ENCODE data around the gene FLNB. TPM values are rescaled to one million over a fixed set of nuclear protein-coding genes. Genes with fewer than 3 reads are reported as not detected.
A peak's percentile ranks its signal among the peaks of the same experiment; 100 is the strongest.

Gene FLNB
- total and polyA plus RNA-seq, 2 of the 8 experiments (the other 6 are each of a cell fraction or from before 2014, with no cell fraction given): 72.3 to 118 TPM

GRCh38 chr3:58071480-58071971, 63.3 kb downstream of the FLNB start:
- Histone ChIP-seq H4K20me1 (replicated peaks in 1 of 2; ENCODE audit: control insufficient read depth in 1 of 2, insufficient read depth in 2 of 2, low read length in 2 of 2) (peaks cover 5 to 9% of the 10 kb centered on the region in 2 experiments), H3K36me3 (ENCODE audit: control insufficient read depth in 2 of 4, insufficient read depth in 4 of 4, low read length in 3 of 4) (no peaks in the 10 kb centered on the region)
- FAIRE-seq: no peak

More at GRCh38 chr3:58071480-58071971, 63.3 kb downstream of the FLNB start:
- Histone ChIP-seq H3K27ac (ENCODE audit: low read depth, low read length) (no peak overlapping the region), H3K9ac (replicated peaks in 1 of 4; ENCODE audit: extremely low read depth in 1 of 4, low read depth in 3 of 4, low read length in 3 of 4) (no peak overlapping the region), H4K91ac (replicated peaks; ENCODE audit: insufficient read length, low read length) (no peak overlapping the region), H3K23me2 (ENCODE audit: low read depth, low read length) (no peaks in the 10 kb centered on the region), H3K4me2 (ENCODE audit: insufficient read depth in 1 of 2, low read depth in 2 of 2, low read length in 2 of 2) (no peak overlapping the region), H2AFZ (ENCODE audit: low read length) (no peak overlapping the region), H3K18ac (ENCODE audit: extremely low read depth, low read length) (no peak overlapping the region), H4K5ac (ENCODE audit: insufficient read length, low read depth, low read length) (no peak overlapping the region), H3K56ac (replicated peaks; ENCODE audit: insufficient read length, low read depth, low read length) (no peak overlapping the region), H3K79me1 (ENCODE audit: low read depth, low read length) (peaks cover 17% of the 10 kb centered on the region), H3K14ac (ENCODE audit: insufficient read length) (no peak overlapping the region), H2AK5ac (ENCODE audit: low read depth, low read length) (0 out of 2 replicates have a peak overlapping the region, but pooled peaks have one; percentile 26), H3K79me2 (ENCODE audit: control insufficient read depth in 1 of 2, insufficient read depth in 2 of 2, low read length in 2 of 2) (peaks cover 4 to 81% of the 10 kb centered on the region in 2 experiments; a peak in 3 of 4 replicates), H2BK5ac (ENCODE audit: low read depth, low read length) (no peak overlapping the region), H3K4me3 (ENCODE audit: extremely low read depth in 1 of 4, insufficient read depth in 2 of 4, low read depth in 3 of 4, low read length in 4 of 4) (no peak overlapping the region), H2BK15ac (ENCODE audit: low read length) (no peak overlapping the region), H3K9me3 (ENCODE audit: insufficient read depth in 2 of 2, low read depth in 1 of 2, low read length in 1 of 2) (no peaks in the 10 kb centered on the region), H2BK120ac (replicated peaks; ENCODE audit: low read depth, low read length) (no peak overlapping the region), H2BK12ac (ENCODE audit: low read depth, low read length) (no peak overlapping the region), H3K4me1 (replicated peaks in 1 of 4; ENCODE audit: control insufficient read depth in 3 of 4, insufficient read depth in 4 of 4, low read length in 3 of 4) (no peaks in the 10 kb centered on the region), H2BK20ac (ENCODE audit: low read length) (no peak overlapping the region), H4K8ac (ENCODE audit: extremely low read depth, insufficient read depth, low read length) (peak overlapping the region; percentile 7; the same call in 1 of the 2 replicates), H3K27me3 (replicated peaks in 1 of 4; ENCODE audit: control insufficient read depth in 3 of 4, extremely low read depth in 1 of 4, insufficient read depth in 3 of 4, low read length in 3 of 4) (no peaks in the 10 kb centered on the region), H3K4ac (replicated peaks; ENCODE audit: insufficient read length, low read depth, low read length) (no peak overlapping the region), H3K23ac (ENCODE audit: insufficient read length) (no peak overlapping the region)
- 89% methylated on average over 7 of the region's 7 CpGs; no CpG with 5 or more reads in 1 of the 2 experiments for WGBS, 2 experiments (ENCODE audit: extremely low coverage in 1 of 2, insufficient coverage in 1 of 2, insufficient read length in 1 of 2, insufficient replicate concordance in 2 of 2, low coverage in 1 of 2, low lambda C conversion rate in 2 of 2, missing lambda C conversion rate in 1 of 2)
- DNase-seq (ENCODE audit: low read depth in 1 of 2, low spot score in 2 of 2): no peak
- ChIA-PET POLR2A (ENCODE audit: partially characterized antibody) (no interaction called here), CTCF (ENCODE audit: partially characterized antibody) (interaction anchor here (0.7 to 1.6 kb wide), 3 partner anchors 9 to 52 kb away, joined by 3 to 7 read pairs (median 3); no protein-coding TSS in a partner anchor)
- TF ChIP-seq POU5F1 (IDR thresholded peaks at IDR 0.05; ENCODE audit: low read depth, low read length) (no peak), CBX8 (IDR thresholded peaks at IDR 0.05; ENCODE audit: borderline replicate concordance, low read depth, low read length) (no peak), KDM5A (IDR thresholded peaks at IDR 0.05; ENCODE audit: low read length) (no peak), SIN3A (conservative IDR thresholded peaks at IDR 0.05 in 1 of 2, IDR thresholded peaks at IDR 0.05 in 1 of 2; ENCODE audit: low read depth in 1 of 2, low read length in 2 of 2) (no peak), SIX5 (IDR thresholded peaks at IDR 0.05; ENCODE audit: low read depth, low read length) (no peak)
